ENCODE data around the gene STK32C.

DNA sequence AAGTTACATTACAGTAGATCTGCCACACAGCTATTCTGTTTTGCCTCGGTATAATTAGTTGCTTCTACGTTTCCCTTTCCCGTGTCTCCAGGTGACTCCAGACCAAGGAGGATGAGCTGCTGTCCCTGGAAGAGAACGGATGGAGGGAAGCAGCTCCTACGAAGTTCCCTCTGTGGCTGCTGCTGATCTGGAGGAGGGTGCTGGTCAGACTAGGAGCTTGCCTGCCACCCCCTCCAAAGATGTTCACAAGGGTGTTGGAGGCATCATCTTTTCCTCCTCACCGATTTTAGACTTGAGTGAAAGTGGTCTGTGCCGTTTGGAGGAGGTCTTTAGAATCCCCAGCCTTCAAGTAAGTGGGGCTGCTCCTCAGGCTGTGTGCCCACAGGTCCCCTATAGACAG, 25.6 kb upstream of the STK32C start:
- TF ChIP-seq, protein P1, sequence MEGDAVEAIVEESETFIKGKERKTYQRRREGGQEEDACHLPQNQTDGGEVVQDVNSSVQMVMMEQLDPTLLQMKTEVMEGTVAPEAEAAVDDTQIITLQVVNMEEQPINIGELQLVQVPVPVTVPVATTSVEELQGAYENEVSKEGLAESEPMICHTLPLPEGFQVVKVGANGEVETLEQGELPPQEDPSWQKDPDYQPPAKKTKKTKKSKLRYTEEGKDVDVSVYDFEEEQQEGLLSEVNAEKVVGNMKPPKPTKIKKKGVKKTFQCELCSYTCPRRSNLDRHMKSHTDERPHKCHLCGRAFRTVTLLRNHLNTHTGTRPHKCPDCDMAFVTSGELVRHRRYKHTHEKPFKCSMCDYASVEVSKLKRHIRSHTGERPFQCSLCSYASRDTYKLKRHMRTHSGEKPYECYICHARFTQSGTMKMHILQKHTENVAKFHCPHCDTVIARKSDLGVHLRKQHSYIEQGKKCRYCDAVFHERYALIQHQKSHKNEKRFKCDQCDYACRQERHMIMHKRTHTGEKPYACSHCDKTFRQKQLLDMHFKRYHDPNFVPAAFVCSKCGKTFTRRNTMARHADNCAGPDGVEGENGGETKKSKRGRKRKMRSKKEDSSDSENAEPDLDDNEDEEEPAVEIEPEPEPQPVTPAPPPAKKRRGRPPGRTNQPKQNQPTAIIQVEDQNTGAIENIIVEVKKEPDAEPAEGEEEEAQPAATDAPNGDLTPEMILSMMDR (IDR thresholded peaks at IDR 0.05), result no peak
- TF ChIP-seq POLR2AphosphoS5 (IDR thresholded peaks at IDR 0.05; ENCODE audit: insufficient read depth in 1 of 2, low read depth in 1 of 2), result no peak
